Measurements from ENCODE around the gene MYADML2.

Gene MYADML2

GRCh38 chr17:81930142-81931125 is 16.6 kb downstream of the MYADML2 start:
- no peak for TF ChIP-seq SIN3A (IDR thresholded peaks at IDR 0.05; ENCODE audit: borderline replicate concordance, insufficient read depth, low read length)
- peak; percentile 91 to 95 for TF ChIP-seq REST (IDR thresholded peaks at IDR 0.05; ENCODE audit: insufficient read depth in 1 of 2, low read depth in 2 of 2, low read length in 2 of 2)
- 0 out of 2 replicates have a peak, but pooled peaks have one; percentile 2 for TF ChIP-seq POLR2AphosphoS5 (IDR thresholded peaks at IDR 0.05; ENCODE audit: low read depth, low read length)
- no peak for TF ChIP-seq FOXP2 (optimal IDR thresholded peaks at IDR 0.05; ENCODE audit: borderline replicate concordance, extremely low read depth, extremely low read length, insufficient read depth)
- TF ChIP-seq TAF1 (IDR thresholded peaks at IDR 0.05; ENCODE audit: borderline replicate concordance, insufficient read depth, low read length): no peak

- no peak for TF ChIP-seq FOXP2 (optimal IDR thresholded peaks at IDR 0.05; ENCODE audit: borderline replicate concordance, extremely low read depth, extremely low read length, insufficient read depth)
- TF ChIP-seq SIN3A (IDR thresholded peaks at IDR 0.05; ENCODE audit: borderline replicate concordance, insufficient read depth, low read length): no peak
- TF ChIP-seq TAF1 (IDR thresholded peaks at IDR 0.05; ENCODE audit: borderline replicate concordance, insufficient read depth, low read length): no peak
- no peak for TF ChIP-seq POLR2AphosphoS5 (IDR thresholded peaks at IDR 0.05; ENCODE audit: low read depth, low read length)
- no peak for TF ChIP-seq REST (IDR thresholded peaks at IDR 0.05; ENCODE audit: insufficient read depth in 1 of 2, low read depth in 2 of 2, low read length in 2 of 2)
Measured at GRCh38 chr17:81929253-81930141, 17.5 kb downstream of the MYADML2 start.

- peak; percentile 72; the same call in 1 of the 2 replicates for TF ChIP-seq SIN3A (IDR thresholded peaks at IDR 0.05; ENCODE audit: borderline replicate concordance, insufficient read depth, low read length)
- no peak; the same call in 1 of the 2 replicates for TF ChIP-seq TAF1 (IDR thresholded peaks at IDR 0.05; ENCODE audit: borderline replicate concordance, insufficient read depth, low read length)
- peak in 1 of 2 experiments; percentile 28; a peak in 1 of 4 replicates for TF ChIP-seq REST (IDR thresholded peaks at IDR 0.05; ENCODE audit: insufficient read depth in 1 of 2, low read depth in 2 of 2, low read length in 2 of 2)
- TF ChIP-seq POLR2AphosphoS5 (IDR thresholded peaks at IDR 0.05; ENCODE audit: low read depth, low read length): 0 out of 2 replicates have a peak, but pooled peaks have one; percentile 27
Measured at GRCh38 chr17:81928544-81929252, 18.3 kb downstream of the MYADML2 start.

- no peak for TF ChIP-seq REST (IDR thresholded peaks at IDR 0.05; ENCODE audit: insufficient read depth in 1 of 2, low read depth in 2 of 2, low read length in 2 of 2)
- peak; percentile 60; the same call in 1 of the 2 replicates for TF ChIP-seq POLR2AphosphoS5 (IDR thresholded peaks at IDR 0.05; ENCODE audit: low read depth, low read length)
- no peak for TF ChIP-seq TAF1 (IDR thresholded peaks at IDR 0.05; ENCODE audit: borderline replicate concordance, insufficient read depth, low read length)
- peak; percentile 82; the same call in 1 of the 2 replicates for TF ChIP-seq SIN3A (IDR thresholded peaks at IDR 0.05; ENCODE audit: borderline replicate concordance, insufficient read depth, low read length)
- no peak for TF ChIP-seq FOXP2 (optimal IDR thresholded peaks at IDR 0.05; ENCODE audit: borderline replicate concordance, extremely low read depth, extremely low read length, insufficient read depth)
Measured at GRCh38 chr17:81927653-81928543, 19.1 kb downstream of the MYADML2 start, which contains the start of gene MAFG. Gene MAFG (minus strand): TSS chr17:81927735. CDS start chr17:81923185, 4,550 bp downstream.

Measured in PFSK-1 (cell line).